Articular chondrocyte of knee joint (primary cell): ENCODE results near the gene AMPD3. TPM values are rescaled to one million over a fixed set of nuclear protein-coding genes. Genes with fewer than 3 reads are reported as not detected.

ENCODE experiments used
- total RNA-seq: library from RNA; depleted of rRNA; stranded (reverse); fragments of >200 nt; gene quantifications from 2 replicates; pipeline ENCODE4 v1.2.3, GENCODE V29; 2012

The AMPD3 gene
- 8.4 and 12.0 TPM in 2 replicates for total RNA-seq

DNA sequence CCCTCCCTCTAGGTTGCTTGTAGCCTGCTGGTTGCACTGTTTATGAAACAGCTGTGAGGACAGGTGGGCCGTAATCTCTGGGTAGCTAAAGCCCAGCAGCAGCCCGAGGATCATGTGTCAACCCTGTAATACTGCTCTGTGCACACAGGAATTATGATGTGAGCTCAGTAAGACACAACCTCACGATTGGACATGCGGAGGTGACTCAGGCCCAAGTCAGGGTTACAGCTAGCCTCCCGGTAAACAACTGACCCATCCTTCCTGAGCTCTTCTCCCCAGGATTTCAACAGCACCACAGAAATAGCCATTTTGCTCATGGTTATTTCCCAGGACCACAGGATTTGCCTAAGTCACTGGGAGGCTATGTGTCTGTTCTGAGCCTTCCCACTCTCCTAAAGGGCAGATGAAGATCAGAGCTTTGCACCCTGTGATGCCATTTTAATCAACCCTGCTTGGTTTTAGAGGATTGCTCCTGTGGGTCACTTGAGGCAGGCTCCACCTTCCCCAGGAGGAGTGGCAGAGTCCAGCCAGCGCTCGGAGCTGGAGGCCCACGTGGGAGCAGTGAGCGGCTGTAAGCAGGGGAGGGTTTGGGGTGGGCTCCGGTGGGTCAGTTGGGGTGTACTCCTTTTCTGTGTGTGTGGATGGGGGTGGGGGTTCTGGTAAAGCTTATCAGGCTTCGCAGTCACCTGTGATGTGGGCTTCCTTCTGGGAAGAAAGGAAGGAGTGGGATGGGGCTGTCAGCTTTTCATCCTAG, at the start of gene AMPD3:
Gene AMPD3, plus strand, starts transcription at position 387 of the 754 bp plus-strand sequence. CDS start 6,256 bp downstream, outside the sequence.

DNA sequence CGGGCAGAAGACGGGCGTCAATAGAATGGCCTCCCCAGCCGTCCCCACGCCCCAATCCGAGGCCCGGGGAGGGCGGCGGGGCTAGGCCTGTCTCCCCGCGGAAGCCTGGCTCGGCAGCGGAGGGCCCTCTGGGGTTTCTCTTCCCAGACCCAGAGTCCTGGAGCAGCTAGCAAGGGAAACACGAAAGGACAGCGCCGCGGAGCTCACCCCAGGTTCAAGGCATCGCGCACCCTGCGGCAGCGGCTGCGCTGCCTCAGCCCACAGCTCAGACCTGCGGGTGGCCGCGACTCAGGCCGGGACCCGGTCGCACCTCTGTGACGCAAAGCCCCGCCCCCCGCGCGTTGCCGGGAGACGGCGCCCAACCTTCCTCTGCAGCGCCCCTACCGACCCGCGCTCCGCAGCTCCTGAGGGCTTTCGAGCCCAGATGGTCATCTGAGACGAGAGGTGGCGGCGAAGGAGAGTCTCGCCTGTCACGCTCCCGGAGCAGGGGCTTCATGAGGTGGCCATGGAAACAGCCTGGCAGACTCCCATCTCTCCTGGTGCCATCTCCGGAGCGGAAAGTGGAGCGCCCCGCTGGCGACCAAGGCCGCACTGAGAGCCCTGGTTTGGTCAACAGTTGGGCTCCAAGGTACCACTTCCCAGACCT, 86.0 kb downstream of the AMPD3 start, which contains the start of gene RNF141:
Gene RNF141, minus strand, starts transcription at position 273 of the 646 bp plus-strand sequence. CDS start 7,029 bp downstream, outside the sequence.

Other genes with a start within 250 kb of the AMPD3 start
- 78.1 and 83.7 TPM in 2 replicates for gene SBF2, start 161.0 kb upstream of the AMPD3 start, total RNA-seq
- gene ADM, start 150.2 kb upstream of the AMPD3 start, total RNA-seq, result 447 and 882 TPM in 2 replicates
- gene RNF141, start 85.9 kb downstream of the AMPD3 start, total RNA-seq, result 55.4 and 71.5 TPM in 2 replicates
- gene LYVE1, start 113.4 kb downstream of the AMPD3 start, total RNA-seq, result 5.4 and 8.3 TPM in 2 replicates
- gene IRAG1, start 238.5 kb downstream of the AMPD3 start, total RNA-seq, result 2.1 and 4.2 TPM in 2 replicates